ENCODE data around the gene RBM3.

The RBM3 gene

GRCh38 chrX:48580662-48581061 lies 6.4 kb downstream of the RBM3 start:
- no peak overlapping the region for H3K4me3 ChIP-seq (ENCODE audit: low read depth, low read length)
- DNase-seq (ENCODE audit: low read depth): no peak
- TF ChIP-seq CTCF (IDR thresholded peaks at IDR 0.05; ENCODE audit: low read depth, low read length) (no peak), POLR2A (IDR thresholded peaks at IDR 0.05; ENCODE audit: extremely low read depth, insufficient read length) (no peak), MYC (IDR thresholded peaks at IDR 0.05; ENCODE audit: low read depth, low read length) (no peak)
- TF ChIP-seq, protein P1, sequence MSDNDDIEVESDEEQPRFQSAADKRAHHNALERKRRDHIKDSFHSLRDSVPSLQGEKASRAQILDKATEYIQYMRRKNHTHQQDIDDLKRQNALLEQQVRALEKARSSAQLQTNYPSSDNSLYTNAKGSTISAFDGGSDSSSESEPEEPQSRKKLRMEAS (IDR thresholded peaks at IDR 0.05; ENCODE audit: low read depth, low read length): no peak

- TF ChIP-seq, protein P1 (IDR thresholded peaks at IDR 0.05; ENCODE audit: low read depth, low read length): no peak
- H3K4me3 ChIP-seq (ENCODE audit: low read depth, low read length): no peak overlapping the region
Measured at GRCh38 chrX:48584698-48585097, 10.4 kb downstream of the RBM3 start.

DNA sequence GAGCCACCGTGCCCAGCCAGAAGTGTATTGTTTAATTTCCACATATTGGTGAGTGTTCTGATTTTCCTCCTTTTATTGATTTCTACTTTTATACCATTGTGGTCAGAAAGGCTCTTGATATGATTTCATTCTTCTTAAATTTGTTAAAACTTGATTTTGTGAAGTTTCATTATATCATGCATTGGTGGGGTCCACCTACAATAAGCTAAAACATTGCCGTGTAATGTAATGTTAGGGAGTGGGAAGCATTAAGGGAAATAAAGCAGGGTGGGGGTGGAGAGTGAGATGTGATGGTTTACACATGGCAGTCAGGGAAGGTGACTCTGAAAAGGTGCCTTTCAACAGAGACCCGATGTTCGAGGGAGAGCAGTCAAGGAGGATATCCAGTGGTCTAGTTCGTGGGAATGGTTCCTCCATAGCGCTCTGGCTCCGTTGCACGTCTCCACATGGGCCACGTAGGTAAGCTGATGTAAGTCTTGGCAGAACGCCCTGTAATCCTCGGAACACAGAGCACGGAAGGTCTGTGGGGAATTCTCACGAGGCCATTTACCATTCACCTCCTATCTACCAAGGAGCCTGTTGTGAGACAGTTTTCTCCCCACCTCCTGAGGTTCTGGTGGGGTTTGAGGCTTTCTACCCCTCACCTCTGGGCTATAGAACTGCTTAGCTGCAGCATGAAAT lies 15.3 kb downstream of the RBM3 start:
- no peak for DNase-seq (ENCODE audit: low read depth)

More at GRCh38 chrX:48584698-48585097, 10.4 kb downstream of the RBM3 start:
- DNase-seq (ENCODE audit: low read depth): no peak

GRCh38 chrX:48590203-48591103 lies 16.2 kb downstream of the RBM3 start:
- no peak overlapping the region for H3K4me3 ChIP-seq (ENCODE audit: low read depth, low read length)
- no peak for TF ChIP-seq POLR2A (IDR thresholded peaks at IDR 0.05; ENCODE audit: extremely low read depth, insufficient read length)
- no peak for TF ChIP-seq CTCF (IDR thresholded peaks at IDR 0.05; ENCODE audit: low read depth, low read length)
- TF ChIP-seq, protein P1 (IDR thresholded peaks at IDR 0.05; ENCODE audit: low read depth, low read length): no peak
- no peak for TF ChIP-seq MYC (IDR thresholded peaks at IDR 0.05; ENCODE audit: low read depth, low read length)
- no peak for DNase-seq (ENCODE audit: low read depth)

More for the DNA sequence above, 15.3 kb downstream of the RBM3 start:
- TF ChIP-seq MYC (IDR thresholded peaks at IDR 0.05; ENCODE audit: low read depth, low read length) (no peak), POLR2A (IDR thresholded peaks at IDR 0.05; ENCODE audit: extremely low read depth, insufficient read length) (no peak), CTCF (IDR thresholded peaks at IDR 0.05; ENCODE audit: low read depth, low read length) (no peak)
- TF ChIP-seq, protein P1 (IDR thresholded peaks at IDR 0.05; ENCODE audit: low read depth, low read length): no peak
- H3K4me3 ChIP-seq (ENCODE audit: low read depth, low read length): no peak overlapping the region

- DNase-seq (ENCODE audit: low read depth): no peak
- H3K4me3 ChIP-seq (ENCODE audit: low read depth, low read length): no peak overlapping the region
- TF ChIP-seq POLR2A (IDR thresholded peaks at IDR 0.05; ENCODE audit: extremely low read depth, insufficient read length): no peak
- TF ChIP-seq CTCF (IDR thresholded peaks at IDR 0.05; ENCODE audit: low read depth, low read length): no peak
- no peak for TF ChIP-seq MYC (IDR thresholded peaks at IDR 0.05; ENCODE audit: low read depth, low read length)
- TF ChIP-seq, protein P1 (IDR thresholded peaks at IDR 0.05; ENCODE audit: low read depth, low read length): no peak
Measured at GRCh38 chrX:48591255-48591791, 17.0 kb downstream of the RBM3 start.

Data from NB4 (cell line).